SK-N-SH treated with all-trans-retinoic acid at 6 μM for 48 hours (cell line): ENCODE measurements around the gene ZSWIM5.

Experiments
- OSR1 ChIP-seq: fragments of 250-450 bp; sonication (Bioruptor Pico); IDR thresholded peaks from 2 replicates; pipeline ENCODE4 v1.8.0; 2022; ENCODE audit warnings: moderate library complexity, mild to moderate bottlenecking, inconsistent platforms
- PPARA ChIP-seq: fragments of 250-450 bp; sonication (Bioruptor Pico); IDR thresholded peaks from 2 replicates; pipeline ENCODE4 v1.5.0; 2020; ENCODE audit warnings: mild to moderate bottlenecking, borderline replicate concordance
- TOX ChIP-seq: fragments of 250-450 bp; sonication (Bioruptor Pico); IDR thresholded peaks from 2 replicates; pipeline ENCODE4 v1.8.0; 2021; ENCODE audit warnings: mild to moderate bottlenecking, moderate library complexity, borderline replicate concordance
- ZFP3 ChIP-seq: fragments of 250-450 bp; sonication (Bioruptor Pico); IDR thresholded peaks from 2 replicates; pipeline ENCODE4 v1.5.0; 2020; ENCODE audit warnings: mild to moderate bottlenecking, moderate library complexity
- ZFP30 ChIP-seq: fragments of 450-650 bp; formaldehyde crosslinking; IDR thresholded peaks from 2 replicates; pipeline ENCODE4 v1.5.0; 2022; ENCODE audit warnings: mild to moderate bottlenecking, moderate library complexity
- TF ChIP-seq, protein P1 (sequence below): fragments of 250-450 bp; sonication (Bioruptor Pico); IDR thresholded peaks from 2 replicates; pipeline ENCODE4 v1.5.1; 2020; ENCODE audit warnings: low read depth, mild to moderate bottlenecking, moderate library complexity
- TF ChIP-seq, protein P2 (sequence below): fragments of 250-450 bp; sonication (Bioruptor Pico); IDR thresholded peaks from 2 replicates; pipeline ENCODE4 v1.8.0; 2020; ENCODE audit warnings: mild to moderate bottlenecking, moderate library complexity, borderline replicate concordance

DNA sequence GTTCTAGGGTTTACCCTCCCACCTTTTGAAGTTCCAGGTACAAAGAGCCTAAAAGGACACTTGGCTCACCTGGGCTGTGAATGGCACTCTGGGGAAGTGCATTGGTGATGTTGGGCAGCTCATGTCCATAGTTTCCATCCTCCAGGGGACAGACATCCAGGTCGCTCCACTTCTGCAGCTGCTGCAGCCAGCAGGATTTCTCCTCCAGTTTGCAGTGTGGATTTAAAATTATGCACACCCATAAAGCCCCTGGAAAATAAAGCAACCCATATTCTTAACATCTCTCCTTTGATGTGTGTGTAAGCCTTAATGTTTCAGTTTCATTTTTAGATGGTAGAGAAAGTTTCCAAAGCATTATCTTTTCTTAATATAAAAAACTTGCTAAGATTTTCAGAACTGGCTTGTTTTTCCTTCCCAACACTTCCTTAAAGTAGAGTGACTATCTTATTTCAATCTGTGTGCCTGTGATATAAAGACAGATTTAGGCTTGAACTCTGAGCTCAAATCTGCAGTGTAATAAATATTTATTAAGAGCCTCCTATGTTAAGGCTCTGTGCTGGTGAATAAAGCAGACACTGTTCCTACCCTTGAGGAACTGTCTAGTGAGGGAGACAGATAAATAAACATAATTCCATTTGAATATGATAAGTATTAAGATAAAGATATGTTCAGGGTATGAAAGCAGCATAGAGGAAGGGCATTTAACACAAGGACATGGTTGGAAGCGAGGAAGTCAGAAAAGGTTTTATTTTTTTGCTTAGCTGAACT is 155.2 kb downstream of the ZSWIM5 start:
- TF ChIP-seq, protein P1, sequence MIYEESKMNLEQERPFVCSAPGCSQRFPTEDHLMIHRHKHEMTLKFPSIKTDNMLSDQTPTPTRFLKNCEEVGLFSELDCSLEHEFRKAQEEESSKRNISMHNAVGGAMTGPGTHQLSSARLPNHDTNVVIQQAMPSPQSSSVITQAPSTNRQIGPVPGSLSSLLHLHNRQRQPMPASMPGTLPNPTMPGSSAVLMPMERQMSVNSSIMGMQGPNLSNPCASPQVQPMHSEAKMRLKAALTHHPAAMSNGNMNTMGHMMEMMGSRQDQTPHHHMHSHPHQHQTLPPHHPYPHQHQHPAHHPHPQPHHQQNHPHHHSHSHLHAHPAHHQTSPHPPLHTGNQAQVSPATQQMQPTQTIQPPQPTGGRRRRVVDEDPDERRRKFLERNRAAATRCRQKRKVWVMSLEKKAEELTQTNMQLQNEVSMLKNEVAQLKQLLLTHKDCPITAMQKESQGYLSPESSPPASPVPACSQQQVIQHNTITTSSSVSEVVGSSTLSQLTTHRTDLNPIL (CRISPR knock-in tag) = no peak
- TF ChIP-seq PPARA (CRISPR knock-in tag) (no peak), ZFP3 (no peak), TOX (CRISPR knock-in tag) (no peak), OSR1 (CRISPR knock-in tag) (no peak), ZFP30 (CRISPR knock-in tag) (no peak)
- TF ChIP-seq, protein P2, sequence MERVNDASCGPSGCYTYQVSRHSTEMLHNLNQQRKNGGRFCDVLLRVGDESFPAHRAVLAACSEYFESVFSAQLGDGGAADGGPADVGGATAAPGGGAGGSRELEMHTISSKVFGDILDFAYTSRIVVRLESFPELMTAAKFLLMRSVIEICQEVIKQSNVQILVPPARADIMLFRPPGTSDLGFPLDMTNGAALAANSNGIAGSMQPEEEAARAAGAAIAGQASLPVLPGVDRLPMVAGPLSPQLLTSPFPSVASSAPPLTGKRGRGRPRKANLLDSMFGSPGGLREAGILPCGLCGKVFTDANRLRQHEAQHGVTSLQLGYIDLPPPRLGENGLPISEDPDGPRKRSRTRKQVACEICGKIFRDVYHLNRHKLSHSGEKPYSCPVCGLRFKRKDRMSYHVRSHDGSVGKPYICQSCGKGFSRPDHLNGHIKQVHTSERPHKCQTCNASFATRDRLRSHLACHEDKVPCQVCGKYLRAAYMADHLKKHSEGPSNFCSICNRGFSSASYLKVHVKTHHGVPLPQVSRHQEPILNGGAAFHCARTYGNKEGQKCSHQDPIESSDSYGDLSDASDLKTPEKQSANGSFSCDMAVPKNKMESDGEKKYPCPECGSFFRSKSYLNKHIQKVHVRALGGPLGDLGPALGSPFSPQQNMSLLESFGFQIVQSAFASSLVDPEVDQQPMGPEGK (CRISPR knock-in tag) = no peak
